Smooth muscle cell (in vitro differentiated cells): ENCODE measurements around the gene CDH4. TPM values are rescaled to one million over a fixed set of nuclear protein-coding genes. Genes with fewer than 3 reads are reported as not detected.
"Not testable (repeated sequence)": the region's sequence is repeated elsewhere in the genome, so short reads cannot be mapped to it uniquely, and the experiment has no call there.

Experiments
- DNase-seq: peaks from one replicate; lab custom pipeline; 2025; ENCODE audit not compliant: unreplicated experiment; lab: John Stamatoyannopoulos, UW
- H2AFZ ChIP-seq: fragments of 200-600 bp; sonication (generic); 2 replicates; pipeline ENCODE4 v1.6.0; 2016; ENCODE audit warnings: antibody characterized with exemption, low read depth, mild to moderate bottlenecking
- H3F3A ChIP-seq: fragments of 200-600 bp; sonication (generic); 2 replicates; pipeline ENCODE4 v1.6.0; 2017; ENCODE audit warnings: antibody characterized with exemption, low read depth
- H3K27ac ChIP-seq: fragments of 200-600 bp; sonication (generic); 2 replicates; pipeline ENCODE4 v1.5.1; 2016; ENCODE audit warnings: low read depth, mild to moderate bottlenecking
- H3K27me3 ChIP-seq: fragments of 200-600 bp; sonication (generic); 2 replicates; pipeline ENCODE4 v1.6.1; 2016; ENCODE audit warnings: low read depth, mild to moderate bottlenecking
- H3K36me3 ChIP-seq: fragments of 200-600 bp; sonication (generic); 2 replicates; pipeline ENCODE4 v1.5.1; 2016; ENCODE audit warnings: low read depth
- H3K4me1 ChIP-seq: fragments of 200-600 bp; sonication (generic); 2 replicates; pipeline ENCODE4 v1.5.1; 2016; ENCODE audit warnings: low read depth
- H3K4me2 ChIP-seq: fragments of 200-600 bp; sonication (generic); 2 replicates; pipeline ENCODE4 v1.6.0; 2016; ENCODE audit warnings: mild to moderate bottlenecking
- H3K4me3 ChIP-seq: fragments of 200-600 bp; sonication (generic); 2 replicates; pipeline ENCODE4 v1.5.1; 2016; ENCODE audit warnings: mild to moderate bottlenecking
- H3K79me2 ChIP-seq: fragments of 200-600 bp; sonication (generic); 2 replicates; pipeline ENCODE4 v1.6.0; 2016; ENCODE audit warnings: low read depth, mild to moderate bottlenecking
- H3K9ac ChIP-seq: fragments of 200-600 bp; sonication (generic); 2 replicates; pipeline ENCODE4 v1.6.0; 2016; ENCODE audit warnings: low read depth
- H3K9me3 ChIP-seq: fragments of 200-600 bp; sonication (generic); replicated peaks from 2 replicates; pipeline ENCODE4 v1.5.1; 2016; ENCODE audit warnings: low read depth
- H4K20me1 ChIP-seq: fragments of 200-600 bp; sonication (generic); 2 replicates; pipeline ENCODE4 v1.6.0; 2016; ENCODE audit warnings: low read depth
- CTCF ChIP-seq: fragments of 200-600 bp; sonication (generic); IDR thresholded peaks from 2 replicates; pipeline ENCODE4 v1.5.1; 2017; ENCODE audit warnings: borderline replicate concordance, mild to moderate bottlenecking, antibody characterized with exemption; ENCODE audit not compliant: insufficient read depth, poor library complexity, severe bottlenecking
- WGBS: methylation state at CpG from one replicate; pipeline ENCODE4 v1.1.7; 2016; ENCODE audit warnings: low lambda C conversion rate; 5-methylcytosine and 5-hydroxymethylcytosine counted together
- polyA plus RNA-seq: library from polyadenylated mRNA; unstranded; fragments of >200 nt; fragmentation: Nextera tagmentation; extraction: Ambion mirVana; gene quantifications from 2 replicates; pipeline ENCODE4 v1.2.1, GENCODE V29; 2016
- total RNA-seq: library from RNA; depleted of rRNA; stranded (reverse); fragments of >200 nt; gene quantifications from 2 replicates; pipeline ENCODE4 v1.2.3, GENCODE V29; 2014

CDH4 gene
- total and polyA plus RNA-seq, 2 experiments from 2014 or later: 0.03 to 0.04 TPM

GRCh38 chr20:61941721-61942405, 689.8 kb downstream of the CDH4 start:
- Histone ChIP-seq H4K20me1 (no peaks in the 10 kb centered on the region), H3K9ac (no peak overlapping the region), H3K79me2 (no peaks in the 10 kb centered on the region), H3K4me2 (no peak overlapping the region), H3K9me3 (no peaks in the 10 kb centered on the region), H3K4me3 (no peak overlapping the region), H3K27me3 (no peaks in the 10 kb centered on the region), H3K36me3 (no peaks in the 10 kb centered on the region), H2AFZ (no peak overlapping the region), H3K4me1 (no peaks in the 10 kb centered on the region), H3K27ac (no peak overlapping the region), H3F3A (no peaks in the 10 kb centered on the region)
- WGBS: 91% methylated on average over 16 of the region's 16 CpGs
- no peak for DNase-seq
- TF ChIP-seq CTCF: no peak

- no peak for DNase-seq
- TF ChIP-seq CTCF: no peak
- H3K9me3 ChIP-seq: no peaks in the 10 kb centered on the region
- no peak overlapping the region for H3K4me2 ChIP-seq
- no peaks in the 10 kb centered on the region for H3F3A ChIP-seq
- H3K79me2 ChIP-seq: no peaks in the 10 kb centered on the region
- H4K20me1 ChIP-seq: no peaks in the 10 kb centered on the region
- WGBS: 96% methylated on average over 9 of the region's 9 CpGs
- no peaks in the 10 kb centered on the region for H3K4me1 ChIP-seq
- H3K4me3 ChIP-seq: no peak overlapping the region
- no peak overlapping the region for H3K27ac ChIP-seq
- no peaks in the 10 kb centered on the region for H3K36me3 ChIP-seq
- H3K9ac ChIP-seq: no peak overlapping the region
- no peaks in the 10 kb centered on the region for H3K27me3 ChIP-seq
- H2AFZ ChIP-seq: no peak overlapping the region
Observed at GRCh38 chr20:61942526-61942925, 690.5 kb downstream of the CDH4 start.

GRCh38 chr20:61944967-61945366, 692.9 kb downstream of the CDH4 start:
- H3K4me2 ChIP-seq, H3F3A ChIP-seq, H3K9me3 ChIP-seq, H3K27me3 ChIP-seq, H3K79me2 ChIP-seq, H3K27ac ChIP-seq, H4K20me1 ChIP-seq, H2AFZ ChIP-seq, H3K9ac ChIP-seq, H3K4me3 ChIP-seq, H3K4me1 ChIP-seq, DNase-seq, H3K36me3 ChIP-seq: not testable (repeated sequence)
- WGBS: 83% methylated on average over 20 of the region's 34 CpGs

- not testable (repeated sequence) for H2AFZ ChIP-seq, H3K4me1 ChIP-seq, H3K9ac ChIP-seq, H3K27me3 ChIP-seq, H3K4me3 ChIP-seq, H4K20me1 ChIP-seq, H3K36me3 ChIP-seq, H3F3A ChIP-seq, DNase-seq, H3K4me2 ChIP-seq, H3K9me3 ChIP-seq, H3K27ac ChIP-seq, H3K79me2 ChIP-seq
- 95% methylated on average over 28 of the region's 29 CpGs for WGBS
Observed at GRCh38 chr20:61945495-61945894, 693.4 kb downstream of the CDH4 start.

GRCh38 chr20:61948056-61948455, 696.0 kb downstream of the CDH4 start:
- not testable (repeated sequence) for H3K27me3 ChIP-seq, H3K4me1 ChIP-seq, H3K4me2 ChIP-seq, H3K36me3 ChIP-seq, H3F3A ChIP-seq, H3K9me3 ChIP-seq, DNase-seq, H3K79me2 ChIP-seq, H2AFZ ChIP-seq, H3K27ac ChIP-seq, H3K4me3 ChIP-seq, H4K20me1 ChIP-seq, H3K9ac ChIP-seq
- 86% methylated on average over 28 of the region's 28 CpGs for WGBS
